ENCODE data around the gene TSFM. TPM values are rescaled to one million over a fixed set of nuclear protein-coding genes. Genes with fewer than 3 reads are reported as not detected.

The TSFM gene
- total and polyA plus RNA-seq, 2 of the 4 experiments (the other 2 are of a cell fraction), result 11.5 to 14.0 TPM

DNA sequence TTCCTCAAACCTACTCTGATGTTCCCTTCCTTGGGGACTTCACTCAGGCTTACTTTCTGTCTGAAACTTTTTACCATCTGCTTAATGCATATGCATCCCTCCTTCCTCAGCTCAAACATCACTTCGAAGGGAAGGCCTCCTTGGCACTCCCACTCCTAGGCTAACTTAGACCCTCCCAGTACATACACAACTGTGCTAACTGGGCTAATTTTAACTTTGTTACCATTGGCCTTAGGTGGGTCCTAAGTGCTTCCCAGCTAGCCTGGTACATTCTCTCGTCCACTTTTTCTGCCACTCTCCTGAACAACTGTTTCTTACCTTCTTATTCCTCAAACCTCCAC lies 6.4 kb upstream of the TSFM start:
- Histone ChIP-seq H3K56ac (ENCODE audit: extremely low read depth, insufficient read depth, low read length) (no peak overlapping the region), H3K18ac (ENCODE audit: low read depth, low read length) (no peak overlapping the region), H3K9me3 (ENCODE audit: control insufficient read depth, insufficient read depth, low read length) (no peaks in the 10 kb centered on the region), H3K27me3 (ENCODE audit: control insufficient read depth, insufficient read depth, low read length) (no peaks in the 10 kb centered on the region), H2AK5ac (ENCODE audit: low read depth, low read length) (no peak overlapping the region), H3K9me1 (ENCODE audit: insufficient read depth, low read length) (peaks cover 5% of the 10 kb centered on the region; the same call in 1 of the 2 replicates), H3K27ac (ENCODE audit: insufficient read depth, low read length) (no peak overlapping the region), H2BK15ac (ENCODE audit: low read depth, low read length) (no peak overlapping the region), H2BK20ac (ENCODE audit: low read depth, low read length) (no peak overlapping the region), H4K8ac (ENCODE audit: low read depth in 2 of 2, low read length in 2 of 2) (no peak overlapping the region), H3K14ac (replicated peaks; ENCODE audit: low read depth, low read length) (no peak overlapping the region), H3K23ac (ENCODE audit: low read depth, low read length) (no peak overlapping the region), H2AK9ac (replicated peaks; ENCODE audit: low read depth, low read length, poor library complexity) (no peak overlapping the region), H3K4me2 (ENCODE audit: low read depth, low read length) (no peak overlapping the region), H3K4me3 (ENCODE audit: insufficient read depth, low read depth, low read length) (no peak overlapping the region), H3K36me3 (ENCODE audit: control insufficient read depth, insufficient read depth, low read length) (peaks cover 6% of the 10 kb centered on the region), H4K20me1 (ENCODE audit: insufficient read depth, low read length) (no peaks in the 10 kb centered on the region), H3K79me1 (ENCODE audit: low read depth in 1 of 2, low read length in 2 of 2) (peaks cover 10 to 23% of the 10 kb centered on the region in 2 experiments; a peak in 3 of 4 replicates), H2BK120ac (ENCODE audit: low read depth, low read length) (no peak overlapping the region), H3K4ac (ENCODE audit: low read depth, low read length) (no peak overlapping the region), H3K4me1 (ENCODE audit: control insufficient read depth, insufficient read depth, low read length) (0 out of 2 replicates have a peak, but pooled peaks cover 2% of the 10 kb centered on the region), H2AFZ (replicated peaks; ENCODE audit: low read length, poor library complexity) (no peak overlapping the region), H3K9ac (ENCODE audit: low read depth, low read length) (no peak overlapping the region), H4K91ac (ENCODE audit: insufficient read depth, low read depth, low read length) (no peak overlapping the region), H4K5ac (ENCODE audit: low read depth, low read length) (no peak overlapping the region), H2BK5ac (ENCODE audit: low read depth, low read length, poor library complexity, severe bottlenecking) (no peak overlapping the region)
- ChIA-PET CTCF (no interaction called here), POLR2A (ENCODE audit: unreplicated experiment) (no interaction called here)
- intact Hi-C loops (cut with micrococcal nuclease) (no loop called here), dilution Hi-C loops (cut with HindIII; ENCODE audit: low sequenced_read_pairs, unreplicated experiment) (no loop called here), in situ Hi-C loops (cut with MboI; ENCODE audit: low sequenced_read_pairs) (no loop called here)
- BruUV-seq (replicated peaks), result no TSS peak
- DNase-seq (no peak), ATAC-seq (ENCODE audit: low read depth) (no peak)
- no CpG with 5 or more reads among the region's 2 CpGs for WGBS, 2 experiments (ENCODE audit: extremely low coverage in 2 of 2, insufficient read length in 1 of 2)
- TF ChIP-seq, protein P1, sequence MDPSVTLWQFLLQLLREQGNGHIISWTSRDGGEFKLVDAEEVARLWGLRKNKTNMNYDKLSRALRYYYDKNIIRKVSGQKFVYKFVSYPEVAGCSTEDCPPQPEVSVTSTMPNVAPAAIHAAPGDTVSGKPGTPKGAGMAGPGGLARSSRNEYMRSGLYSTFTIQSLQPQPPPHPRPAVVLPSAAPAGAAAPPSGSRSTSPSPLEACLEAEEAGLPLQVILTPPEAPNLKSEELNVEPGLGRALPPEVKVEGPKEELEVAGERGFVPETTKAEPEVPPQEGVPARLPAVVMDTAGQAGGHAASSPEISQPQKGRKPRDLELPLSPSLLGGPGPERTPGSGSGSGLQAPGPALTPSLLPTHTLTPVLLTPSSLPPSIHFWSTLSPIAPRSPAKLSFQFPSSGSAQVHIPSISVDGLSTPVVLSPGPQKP (IDR thresholded peaks at IDR 0.05; ENCODE audit: borderline replicate concordance, low read depth, low read length), result no peak
- TF ChIP-seq MXI1 (IDR thresholded peaks at IDR 0.05; ENCODE audit: borderline replicate concordance, low read depth, low read length), result no peak
- no peak for TF ChIP-seq BHLHE40 (IDR thresholded peaks at IDR 0.05; ENCODE audit: low read depth, low read length)
- TF ChIP-seq, protein P2, sequence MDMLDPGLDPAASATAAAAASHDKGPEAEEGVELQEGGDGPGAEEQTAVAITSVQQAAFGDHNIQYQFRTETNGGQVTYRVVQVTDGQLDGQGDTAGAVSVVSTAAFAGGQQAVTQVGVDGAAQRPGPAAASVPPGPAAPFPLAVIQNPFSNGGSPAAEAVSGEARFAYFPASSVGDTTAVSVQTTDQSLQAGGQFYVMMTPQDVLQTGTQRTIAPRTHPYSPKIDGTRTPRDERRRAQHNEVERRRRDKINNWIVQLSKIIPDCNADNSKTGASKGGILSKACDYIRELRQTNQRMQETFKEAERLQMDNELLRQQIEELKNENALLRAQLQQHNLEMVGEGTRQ (IDR thresholded peaks at IDR 0.05; ENCODE audit: low read depth, low read length), result no peak
- TF ChIP-seq FOS (IDR thresholded peaks at IDR 0.05; ENCODE audit: low read depth, low read length), result no peak
- no peak for TF ChIP-seq NFE2L2 (IDR thresholded peaks at IDR 0.05; ENCODE audit: low read depth, low read length)
- no peak for TF ChIP-seq MAFK (IDR thresholded peaks at IDR 0.05; ENCODE audit: low read depth, low read length)
- no peak for TF ChIP-seq CEBPB (IDR thresholded peaks at IDR 0.05; ENCODE audit: low read depth, low read length)
- TF ChIP-seq RCOR1 (IDR thresholded peaks at IDR 0.05; ENCODE audit: insufficient replicate concordance, low read length), result no peak
- TF ChIP-seq, protein P3, sequence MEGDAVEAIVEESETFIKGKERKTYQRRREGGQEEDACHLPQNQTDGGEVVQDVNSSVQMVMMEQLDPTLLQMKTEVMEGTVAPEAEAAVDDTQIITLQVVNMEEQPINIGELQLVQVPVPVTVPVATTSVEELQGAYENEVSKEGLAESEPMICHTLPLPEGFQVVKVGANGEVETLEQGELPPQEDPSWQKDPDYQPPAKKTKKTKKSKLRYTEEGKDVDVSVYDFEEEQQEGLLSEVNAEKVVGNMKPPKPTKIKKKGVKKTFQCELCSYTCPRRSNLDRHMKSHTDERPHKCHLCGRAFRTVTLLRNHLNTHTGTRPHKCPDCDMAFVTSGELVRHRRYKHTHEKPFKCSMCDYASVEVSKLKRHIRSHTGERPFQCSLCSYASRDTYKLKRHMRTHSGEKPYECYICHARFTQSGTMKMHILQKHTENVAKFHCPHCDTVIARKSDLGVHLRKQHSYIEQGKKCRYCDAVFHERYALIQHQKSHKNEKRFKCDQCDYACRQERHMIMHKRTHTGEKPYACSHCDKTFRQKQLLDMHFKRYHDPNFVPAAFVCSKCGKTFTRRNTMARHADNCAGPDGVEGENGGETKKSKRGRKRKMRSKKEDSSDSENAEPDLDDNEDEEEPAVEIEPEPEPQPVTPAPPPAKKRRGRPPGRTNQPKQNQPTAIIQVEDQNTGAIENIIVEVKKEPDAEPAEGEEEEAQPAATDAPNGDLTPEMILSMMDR (conservative IDR thresholded peaks at IDR 0.05; ENCODE audit: low read depth, low read length), result no peak
- TF ChIP-seq RFX5 (IDR thresholded peaks at IDR 0.05; ENCODE audit: low read depth, low read length), result no peak
- no peak for TF ChIP-seq POLR2A (IDR thresholded peaks at IDR 0.05; ENCODE audit: low read depth, low read length)
- TF ChIP-seq RAD21 (IDR thresholded peaks at IDR 0.05; ENCODE audit: low read length), result no peak
- no peak for TF ChIP-seq MAZ (IDR thresholded peaks at IDR 0.05; ENCODE audit: borderline replicate concordance, low read depth, low read length)
